T-helper 9 cell (primary cell): ENCODE data around the gene TEAD3.

Source experiments
- DNase-seq: peaks from one replicate; pipeline ENCODE4 v3.0.0-alpha.2; 2020

The TEAD3 gene

DNA sequence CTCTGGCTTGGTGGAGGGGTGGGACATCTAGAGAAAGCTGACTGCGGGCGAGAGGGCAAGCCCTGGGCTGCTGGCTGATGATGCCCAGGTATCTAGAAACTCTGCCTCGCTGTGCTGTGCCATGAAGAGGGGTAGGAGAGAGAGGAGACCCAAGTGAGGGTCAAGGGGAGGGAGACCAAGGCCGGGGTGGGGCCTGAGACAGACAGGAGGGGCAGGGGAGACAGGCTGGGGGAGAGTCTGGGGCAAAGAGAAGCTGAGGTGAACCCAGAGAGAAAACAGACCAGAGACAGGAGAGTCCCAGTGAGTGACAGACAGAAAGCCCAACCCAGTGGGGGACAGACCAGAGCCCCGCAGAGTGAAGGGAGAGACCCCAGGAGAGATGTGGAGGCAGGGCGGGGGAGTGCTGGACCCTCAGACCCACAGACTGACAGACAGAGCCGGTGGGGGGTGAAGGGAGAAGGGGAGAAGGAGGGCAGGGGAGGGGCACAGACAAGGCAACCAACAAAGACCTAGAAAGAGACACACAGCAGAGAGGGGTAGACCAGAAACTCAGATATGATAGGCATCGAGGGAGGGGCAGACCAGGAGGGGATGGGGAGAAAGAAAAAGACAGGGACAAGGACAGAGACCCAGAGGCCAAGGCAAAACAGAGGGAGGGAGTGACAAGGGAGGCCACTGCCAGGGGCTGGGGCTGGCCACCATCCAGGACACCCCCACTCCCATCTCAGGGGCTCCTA is 5.9 kb downstream of the TEAD3 start:
- no peak for DNase-seq

GRCh38 chr6:35489995-35490791 is 6.7 kb downstream of the TEAD3 start:
- no peak for DNase-seq

- DNase-seq, result no peak
Observed at GRCh38 chr6:35489066-35489465, 7.8 kb downstream of the TEAD3 start.

GRCh38 chr6:35488517-35488862 is 8.4 kb downstream of the TEAD3 start:
- no peak for DNase-seq

- DNase-seq, result no peak
Observed at GRCh38 chr6:35487658-35488516, 9.0 kb downstream of the TEAD3 start.

DNA sequence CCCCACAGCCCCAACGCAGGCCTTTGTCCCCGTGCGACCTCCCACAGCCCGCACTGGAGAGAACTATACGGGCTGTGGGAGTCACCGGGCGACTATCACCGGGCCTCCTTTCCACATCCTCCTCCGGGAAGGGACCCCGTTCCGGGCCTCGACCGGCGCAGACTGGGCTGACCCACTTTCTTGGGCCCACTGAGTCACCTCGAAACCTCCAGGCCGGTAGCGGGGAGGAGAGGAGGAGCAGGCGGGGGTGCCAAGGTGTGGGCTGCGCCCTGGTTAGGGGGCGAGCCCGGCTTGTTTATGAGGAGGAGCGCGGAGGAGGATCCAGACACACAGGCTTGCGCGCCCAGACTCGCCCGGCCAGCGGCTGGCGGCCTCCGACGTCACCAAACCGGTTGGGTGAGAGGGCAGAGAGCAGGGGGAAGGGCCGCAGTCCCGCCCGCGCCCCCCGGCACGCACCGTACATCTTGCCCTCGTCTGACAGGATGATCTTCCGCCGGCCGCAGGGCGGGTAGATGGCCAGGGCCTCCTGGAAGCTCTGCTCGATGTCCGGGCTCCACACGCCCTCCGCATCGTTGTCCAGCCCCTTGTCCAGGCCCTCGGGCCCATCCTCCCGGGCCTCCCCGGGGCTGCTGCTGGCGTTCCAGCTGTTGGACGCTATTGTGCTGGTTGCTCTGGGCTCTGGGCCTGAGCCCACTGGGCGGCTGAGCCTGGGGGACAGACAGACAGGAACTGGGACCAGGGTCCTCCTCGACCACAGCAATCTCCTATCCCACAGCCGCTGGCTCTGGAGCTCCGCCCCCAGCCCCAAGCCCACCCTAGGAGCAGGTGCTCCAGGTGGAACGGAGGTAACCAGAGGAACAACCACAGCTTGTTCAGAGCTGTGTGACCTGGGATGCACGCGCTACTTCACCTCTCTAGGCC is 10.6 kb downstream of the TEAD3 start:
- no peak for DNase-seq

DNA sequence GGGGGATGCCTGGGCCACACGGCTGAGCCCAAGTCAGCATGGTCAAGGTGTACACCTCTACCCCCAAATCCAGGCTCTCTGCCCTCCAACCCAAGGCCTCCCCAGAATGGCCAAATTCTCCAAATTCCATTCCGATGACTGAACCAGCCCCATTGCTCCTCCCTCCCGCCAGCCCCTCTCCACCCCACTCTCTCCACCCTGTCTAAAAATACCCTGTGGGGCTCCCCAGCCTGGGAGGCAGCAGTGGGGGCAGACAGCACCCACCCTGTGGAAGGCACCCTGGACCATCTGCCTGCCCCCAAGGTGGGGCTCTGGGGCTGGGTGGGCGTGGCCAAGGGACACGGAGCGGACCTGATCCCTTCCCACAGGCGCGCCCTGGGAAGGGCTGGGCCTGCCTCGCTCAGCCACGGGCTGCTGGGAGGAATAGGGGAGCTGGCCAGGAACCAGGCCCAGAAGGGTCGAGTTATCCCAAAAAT is 11.4 kb downstream of the TEAD3 start:
- no peak for DNase-seq

DNA sequence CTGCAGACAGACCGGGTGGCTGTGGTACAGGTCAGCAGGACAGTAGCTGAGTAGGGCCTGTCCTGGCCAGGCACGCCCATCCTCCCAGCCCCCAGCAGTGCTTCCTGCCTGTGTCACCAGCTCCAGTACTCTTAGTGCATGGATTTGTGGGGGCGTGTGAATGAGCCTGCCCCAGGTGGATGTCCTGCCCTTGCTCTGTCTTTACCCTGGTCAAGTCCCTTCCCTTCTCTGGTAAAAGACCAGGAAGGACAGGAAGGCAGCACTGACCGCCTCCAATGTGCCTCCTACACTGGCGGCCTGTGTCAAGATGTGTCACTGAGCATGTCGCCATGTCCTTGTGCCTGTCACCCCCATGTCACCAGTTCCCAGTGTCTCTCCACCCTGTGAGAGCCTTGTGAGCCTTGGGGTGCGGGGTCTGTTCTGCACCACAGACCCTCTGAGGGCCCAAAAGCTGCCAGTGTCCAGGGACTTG is 11.9 kb downstream of the TEAD3 start:
- no peak for DNase-seq

DNA sequence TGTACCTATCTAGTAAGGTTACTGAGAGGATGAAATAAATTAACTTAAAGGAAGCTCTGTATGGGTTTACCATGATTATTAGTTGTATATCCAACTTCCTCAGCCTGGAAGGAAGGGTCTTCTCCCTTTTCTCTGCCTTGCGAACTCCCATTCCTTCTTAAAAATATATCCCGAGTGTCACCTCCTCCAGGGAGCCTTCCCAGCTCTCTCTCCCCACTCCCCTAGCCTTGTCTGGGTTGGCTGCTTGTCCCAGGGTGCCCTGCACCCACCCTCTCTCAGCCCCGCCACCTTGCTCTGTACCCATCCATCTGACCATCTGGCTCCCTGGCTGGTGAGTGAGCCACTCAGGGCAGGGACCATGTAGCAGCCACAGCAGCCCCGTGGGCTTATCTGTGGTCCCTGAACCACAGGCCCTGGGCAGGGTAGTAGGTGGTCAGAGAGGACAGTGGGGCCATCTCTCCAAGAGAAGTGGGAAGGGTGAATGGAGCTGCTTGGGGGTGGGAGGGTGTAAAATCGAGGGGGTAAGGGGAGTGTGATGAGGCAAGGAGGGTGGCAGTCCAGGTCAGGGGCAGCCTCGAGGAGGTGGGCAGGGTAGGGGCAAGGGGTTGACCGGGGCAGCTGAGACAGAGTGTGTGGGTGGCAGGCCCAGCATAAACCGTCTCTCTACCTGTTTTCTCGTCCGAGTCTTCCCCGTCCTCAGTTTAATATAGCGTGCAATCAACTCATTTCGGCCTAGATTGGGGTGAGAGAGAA is 12.8 kb downstream of the TEAD3 start:
- DNase-seq, result no peak

GRCh38 chr6:35483490-35483889 is 13.4 kb downstream of the TEAD3 start:
- no peak for DNase-seq

DNA sequence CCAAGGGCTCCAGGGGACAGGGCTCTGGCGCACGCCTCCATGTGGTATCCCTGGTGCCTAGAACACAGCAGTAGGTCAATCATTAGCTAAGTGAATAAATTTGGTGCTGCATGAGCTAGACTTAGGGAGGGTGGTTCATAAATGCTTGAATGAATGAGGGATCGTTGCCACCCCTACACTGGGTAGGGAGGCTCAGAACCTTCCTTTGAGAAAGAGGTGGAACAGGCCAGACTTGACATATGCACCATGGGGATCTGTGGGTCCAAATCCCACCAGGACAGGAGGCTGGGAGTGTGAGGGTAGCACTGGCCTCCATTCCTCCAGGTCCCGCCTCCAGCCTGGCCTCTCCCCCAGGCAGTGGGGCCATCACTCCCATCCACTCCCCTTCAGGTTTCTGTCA is 13.8 kb downstream of the TEAD3 start:
- no peak for DNase-seq

GRCh38 chr6:35481226-35481625 is 15.7 kb downstream of the TEAD3 start:
- no peak for DNase-seq

- no peak for DNase-seq
Observed at GRCh38 chr6:35480176-35480575, 16.7 kb downstream of the TEAD3 start.

DNA sequence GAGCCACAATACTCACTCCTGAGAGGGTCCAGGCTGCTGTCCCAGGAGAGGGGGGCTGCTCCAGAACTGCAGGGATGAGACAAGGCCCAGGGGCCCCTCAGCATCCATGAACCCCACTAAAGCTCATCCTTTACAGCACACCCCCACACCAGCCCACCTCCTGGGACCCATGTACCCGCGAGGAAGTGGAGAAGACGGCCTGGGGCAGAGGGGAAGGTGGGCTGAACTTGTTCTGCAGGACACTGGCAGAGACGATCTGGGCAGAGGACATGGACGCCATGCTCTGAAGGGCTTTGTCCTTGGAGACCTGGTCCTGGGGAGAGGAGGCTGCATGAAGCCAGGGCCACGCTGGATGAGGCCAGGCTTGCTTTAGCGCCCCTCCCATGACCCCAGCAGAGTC is 18.6 kb downstream of the TEAD3 start:
- DNase-seq, result no peak

GRCh38 chr6:35477551-35478179 is 19.2 kb downstream of the TEAD3 start:
- no peak for DNase-seq

DNA sequence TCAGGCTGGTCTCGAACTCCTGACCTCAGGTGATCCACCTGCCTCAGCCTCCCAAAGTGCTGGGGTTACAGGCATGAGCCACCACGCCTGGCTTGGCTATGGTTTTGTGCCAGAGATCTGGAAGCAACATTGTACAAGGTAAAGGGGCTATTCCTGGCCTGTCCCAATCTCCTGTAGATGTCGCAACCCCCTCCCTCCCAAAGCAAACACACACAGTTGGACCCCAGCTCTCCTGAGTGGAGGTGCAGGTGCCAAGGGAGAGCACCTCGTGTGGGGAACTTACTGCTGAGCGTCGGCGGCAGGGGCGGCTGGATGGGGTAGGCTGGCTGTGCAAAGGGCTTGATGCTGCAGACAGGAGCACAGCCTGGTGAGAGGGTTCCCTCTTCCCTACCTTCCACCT is 19.9 kb downstream of the TEAD3 start:
- no peak for DNase-seq

GRCh38 chr6:35476004-35476403 is 20.9 kb downstream of the TEAD3 start:
- DNase-seq, result no peak

DNA sequence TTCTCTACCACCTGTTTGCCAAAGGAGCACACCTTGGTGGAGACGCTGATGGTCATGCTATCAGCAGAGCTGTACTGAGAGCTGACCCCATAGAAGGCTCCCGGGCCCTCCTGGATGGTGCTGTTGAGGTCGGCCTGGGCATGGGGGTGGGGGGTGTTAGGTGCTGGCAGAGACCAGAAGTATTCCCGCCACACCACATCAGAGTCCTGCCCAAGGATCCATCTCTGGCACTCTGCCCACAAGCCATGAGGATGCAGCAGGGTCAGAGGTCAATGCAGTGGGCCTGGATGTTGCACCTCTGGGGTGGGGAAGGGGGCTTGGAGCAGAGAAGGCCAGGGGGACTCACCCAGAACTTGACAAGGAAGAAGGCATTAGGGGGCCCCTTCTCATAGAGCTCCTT is 21.3 kb downstream of the TEAD3 start:
- DNase-seq, result no peak

GRCh38 chr6:35474942-35475570 is 21.8 kb downstream of the TEAD3 start:
- no peak for DNase-seq
